Liver (tissue), 3 donors: ENCODE results near the gene MAPKAP1.

Experiments
- CTCF ChIP-seq: fragments of 150-350 bp; IDR thresholded peaks from 2 replicates; pipeline ENCODE4 v1.5.1; 2017; ENCODE audit warnings: improper control_type of control experiment, low read depth, low read length; ENCODE audit not compliant: missing input control
- EGR1 ChIP-seq, 2 donors: IDR thresholded peaks; 2 replicates each; pipeline ENCODE4 v1.6.1; 2016 to 2018; ENCODE audit warnings: antibody characterized with exemption in 2 of 2, low read depth in 2 of 2
- FOXA1 ChIP-seq: IDR thresholded peaks from 2 replicates; pipeline ENCODE4 v1.6.1; 2016; ENCODE audit warnings: antibody characterized with exemption
- GABPA ChIP-seq, 2 donors: IDR thresholded peaks in 1 of 2; conservative IDR thresholded peaks in 1 of 2; 2 replicates each; pipeline ENCODE4 v1.6.1; 2016; ENCODE audit warnings: antibody characterized with exemption in 2 of 2, mild to moderate bottlenecking in 1 of 2, moderate library complexity in 1 of 2
- JUND ChIP-seq, 2 donors: IDR thresholded peaks; 2 replicates each; pipeline ENCODE4 v1.6.1; 2016; ENCODE audit warnings: antibody characterized with exemption in 2 of 2
- NR2F2 ChIP-seq: IDR thresholded peaks from 2 replicates; pipeline ENCODE4 v1.6.1; 2016; ENCODE audit warnings: antibody characterized with exemption
- RAD21 ChIP-seq, 2 donors: IDR thresholded peaks; 2 replicates each; pipeline ENCODE4 v1.6.1; 2016; ENCODE audit warnings: antibody characterized with exemption in 2 of 2, mild to moderate bottlenecking in 2 of 2
- TAF1 ChIP-seq: conservative IDR thresholded peaks from 2 replicates; pipeline ENCODE4 v1.6.1; 2016; ENCODE audit warnings: antibody characterized with exemption, mild to moderate bottlenecking
- YY1 ChIP-seq: IDR thresholded peaks from 2 replicates; pipeline ENCODE4 v1.6.1; 2016; ENCODE audit warnings: antibody characterized with exemption, mild to moderate bottlenecking
- TF ChIP-seq, protein P1 (sequence below): IDR thresholded peaks from 2 replicates; pipeline ENCODE4 v1.6.1; 2016; ENCODE audit warnings: antibody characterized with exemption, mild to moderate bottlenecking
- TF ChIP-seq, protein P2 (sequence below): IDR thresholded peaks from 2 replicates; pipeline ENCODE4 v1.6.1; 2016; ENCODE audit warnings: antibody characterized with exemption
- TF ChIP-seq, protein P3 (sequence below): IDR thresholded peaks from 2 replicates; pipeline ENCODE4 v1.6.1; 2016; ENCODE audit warnings: antibody characterized with exemption
- TF ChIP-seq, protein P4 (sequence below): IDR thresholded peaks from 2 replicates; pipeline ENCODE4 v1.6.1; 2016; ENCODE audit warnings: antibody characterized with exemption
- donor health status: healthy.
- donor health status: healthy.

- TF ChIP-seq FOXA1 (no peak), CTCF (no peak), TAF1 (no peak), JUND (IDR thresholded peaks at IDR 0.05) (no peak), GABPA (IDR thresholded peaks at IDR 0.05 in 1 of 2, conservative IDR thresholded peaks at IDR 0.05 in 1 of 2) (no peak), NR2F2 (no peak), RAD21 (IDR thresholded peaks at IDR 0.05) (no peak), YY1 (no peak), EGR1 (IDR thresholded peaks at IDR 0.05; ENCODE audit: low read depth in 2 of 2) (no peak)
- TF ChIP-seq, protein P1, sequence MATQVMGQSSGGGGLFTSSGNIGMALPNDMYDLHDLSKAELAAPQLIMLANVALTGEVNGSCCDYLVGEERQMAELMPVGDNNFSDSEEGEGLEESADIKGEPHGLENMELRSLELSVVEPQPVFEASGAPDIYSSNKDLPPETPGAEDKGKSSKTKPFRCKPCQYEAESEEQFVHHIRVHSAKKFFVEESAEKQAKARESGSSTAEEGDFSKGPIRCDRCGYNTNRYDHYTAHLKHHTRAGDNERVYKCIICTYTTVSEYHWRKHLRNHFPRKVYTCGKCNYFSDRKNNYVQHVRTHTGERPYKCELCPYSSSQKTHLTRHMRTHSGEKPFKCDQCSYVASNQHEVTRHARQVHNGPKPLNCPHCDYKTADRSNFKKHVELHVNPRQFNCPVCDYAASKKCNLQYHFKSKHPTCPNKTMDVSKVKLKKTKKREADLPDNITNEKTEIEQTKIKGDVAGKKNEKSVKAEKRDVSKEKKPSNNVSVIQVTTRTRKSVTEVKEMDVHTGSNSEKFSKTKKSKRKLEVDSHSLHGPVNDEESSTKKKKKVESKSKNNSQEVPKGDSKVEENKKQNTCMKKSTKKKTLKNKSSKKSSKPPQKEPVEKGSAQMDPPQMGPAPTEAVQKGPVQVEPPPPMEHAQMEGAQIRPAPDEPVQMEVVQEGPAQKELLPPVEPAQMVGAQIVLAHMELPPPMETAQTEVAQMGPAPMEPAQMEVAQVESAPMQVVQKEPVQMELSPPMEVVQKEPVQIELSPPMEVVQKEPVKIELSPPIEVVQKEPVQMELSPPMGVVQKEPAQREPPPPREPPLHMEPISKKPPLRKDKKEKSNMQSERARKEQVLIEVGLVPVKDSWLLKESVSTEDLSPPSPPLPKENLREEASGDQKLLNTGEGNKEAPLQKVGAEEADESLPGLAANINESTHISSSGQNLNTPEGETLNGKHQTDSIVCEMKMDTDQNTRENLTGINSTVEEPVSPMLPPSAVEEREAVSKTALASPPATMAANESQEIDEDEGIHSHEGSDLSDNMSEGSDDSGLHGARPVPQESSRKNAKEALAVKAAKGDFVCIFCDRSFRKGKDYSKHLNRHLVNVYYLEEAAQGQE, result no peak
- TF ChIP-seq, protein P2, sequence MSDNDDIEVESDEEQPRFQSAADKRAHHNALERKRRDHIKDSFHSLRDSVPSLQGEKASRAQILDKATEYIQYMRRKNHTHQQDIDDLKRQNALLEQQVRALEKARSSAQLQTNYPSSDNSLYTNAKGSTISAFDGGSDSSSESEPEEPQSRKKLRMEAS, result no peak
- TF ChIP-seq, protein P3, sequence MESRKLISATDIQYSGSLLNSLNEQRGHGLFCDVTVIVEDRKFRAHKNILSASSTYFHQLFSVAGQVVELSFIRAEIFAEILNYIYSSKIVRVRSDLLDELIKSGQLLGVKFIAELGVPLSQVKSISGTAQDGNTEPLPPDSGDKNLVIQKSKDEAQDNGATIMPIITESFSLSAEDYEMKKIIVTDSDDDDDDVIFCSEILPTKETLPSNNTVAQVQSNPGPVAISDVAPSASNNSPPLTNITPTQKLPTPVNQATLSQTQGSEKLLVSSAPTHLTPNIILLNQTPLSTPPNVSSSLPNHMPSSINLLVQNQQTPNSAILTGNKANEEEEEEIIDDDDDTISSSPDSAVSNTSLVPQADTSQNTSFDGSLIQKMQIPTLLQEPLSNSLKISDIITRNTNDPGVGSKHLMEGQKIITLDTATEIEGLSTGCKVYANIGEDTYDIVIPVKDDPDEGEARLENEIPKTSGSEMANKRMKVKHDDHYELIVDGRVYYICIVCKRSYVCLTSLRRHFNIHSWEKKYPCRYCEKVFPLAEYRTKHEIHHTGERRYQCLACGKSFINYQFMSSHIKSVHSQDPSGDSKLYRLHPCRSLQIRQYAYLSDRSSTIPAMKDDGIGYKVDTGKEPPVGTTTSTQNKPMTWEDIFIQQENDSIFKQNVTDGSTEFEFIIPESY, result no peak
- TF ChIP-seq, protein P4, sequence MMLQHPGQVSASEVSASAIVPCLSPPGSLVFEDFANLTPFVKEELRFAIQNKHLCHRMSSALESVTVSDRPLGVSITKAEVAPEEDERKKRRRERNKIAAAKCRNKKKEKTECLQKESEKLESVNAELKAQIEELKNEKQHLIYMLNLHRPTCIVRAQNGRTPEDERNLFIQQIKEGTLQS, result no peak
Measured at GRCh38 chr9:125626187-125626586, 80.8 kb downstream of the MAPKAP1 start.
